Transverse colon (tissue), 4 donors: ENCODE measurements around the gene NCCRP1.

Experiments
- CTCF ChIP-seq, 5 experiments: fragments of 200-600 bp in 3 of 5; fragments of 450-650 bp in 2 of 5; sonication (generic) in 3 of 5; IDR thresholded peaks; 1 replicate in 2 of 5; 2 replicates in 3 of 5; pipeline ENCODE4 v1.5.1; 2016 to 2017; ENCODE audit warnings: antibody characterized with exemption in 5 of 5, inconsistent platforms in 3 of 5, mild to moderate bottlenecking in 2 of 5, moderate library complexity in 1 of 5
- POLR2AphosphoS5 ChIP-seq, 3 donors: sonication (generic); formaldehyde crosslinking; IDR thresholded peaks; one replicate each; pipeline ENCODE4 v1.6.1; 2016; ENCODE audit warnings: antibody characterized with exemption in 3 of 3

GRCh38 chr19:39169143-39169810 lies 27.5 kb upstream of the NCCRP1 start:
- TF ChIP-seq POLR2AphosphoS5 (IDR thresholded peaks at IDR 0.05) (no peak), CTCF (IDR thresholded peaks at IDR 0.05) (no peak)
